ENCODE data around the gene TYMP. TPM values are rescaled to one million over a fixed set of nuclear protein-coding genes. Genes with fewer than 3 reads are reported as not detected.

Gene TYMP
- total and polyA plus RNA-seq, 2 of the 8 experiments (the other 6 are each of a cell fraction or from before 2014, with no cell fraction given) = 0.43 to 0.48 TPM

GRCh38 chr22:50490531-50491308 is 39.1 kb downstream of the TYMP start:
- H2BK12ac ChIP-seq (ENCODE audit: low read depth, low read length) = 0 out of 2 replicates have a peak overlapping the region, but pooled peaks have one; percentile 27
- CTCF ChIA-PET (ENCODE audit: partially characterized antibody) = interaction anchor here (0.6 to 2.3 kb wide), 5 partner anchors 7 to 43 kb away, joined by 3 to 11 read pairs (median 5); no protein-coding TSS in a partner anchor
- no peak overlapping the region for H2AFZ ChIP-seq (ENCODE audit: low read length)
- H3K14ac ChIP-seq (ENCODE audit: insufficient read length) = no peak overlapping the region
- H3K36me3 ChIP-seq (ENCODE audit: control insufficient read depth in 2 of 4, insufficient read depth in 4 of 4, low read length in 3 of 4) = no peaks in the 10 kb centered on the region
- H3K56ac ChIP-seq (replicated peaks; ENCODE audit: insufficient read length, low read depth, low read length) = no peak overlapping the region
- no peaks in the 10 kb centered on the region for H3K23me2 ChIP-seq (ENCODE audit: low read depth, low read length)
- H4K8ac ChIP-seq (ENCODE audit: extremely low read depth, insufficient read depth, low read length) = no peak overlapping the region
- H3K4me1 ChIP-seq (replicated peaks in 1 of 4; ENCODE audit: control insufficient read depth in 3 of 4, insufficient read depth in 4 of 4, low read length in 3 of 4) = no peaks in the 10 kb centered on the region; a peak in 1 of 7 replicates
- WGBS, 2 experiments (ENCODE audit: extremely low coverage in 1 of 2, insufficient coverage in 1 of 2, insufficient read length in 1 of 2, insufficient replicate concordance in 2 of 2, low coverage in 1 of 2, low lambda C conversion rate in 2 of 2, missing lambda C conversion rate in 1 of 2) = 87% methylated on average over 26 of the region's 27 CpGs; no CpG with 5 or more reads in 1 of the 2 experiments
- H3K9me3 ChIP-seq (ENCODE audit: insufficient read depth in 2 of 2, low read depth in 1 of 2, low read length in 1 of 2) = no peaks in the 10 kb centered on the region
- no peaks in the 10 kb centered on the region for H4K20me1 ChIP-seq (replicated peaks in 1 of 2; ENCODE audit: control insufficient read depth in 1 of 2, insufficient read depth in 2 of 2, low read length in 2 of 2)
- no peak overlapping the region for H3K23ac ChIP-seq (ENCODE audit: insufficient read length)
- no peak overlapping the region for H2AK5ac ChIP-seq (ENCODE audit: low read depth, low read length)
- no peak overlapping the region for H3K27ac ChIP-seq (ENCODE audit: low read depth, low read length)
- H3K18ac ChIP-seq (ENCODE audit: extremely low read depth, low read length) = no peak overlapping the region
- H3K4me2 ChIP-seq (ENCODE audit: insufficient read depth in 1 of 2, low read depth in 2 of 2, low read length in 2 of 2) = no peak overlapping the region
- H2BK120ac ChIP-seq (replicated peaks; ENCODE audit: low read depth, low read length) = no peak overlapping the region
- no peaks in the 10 kb centered on the region for H3K79me2 ChIP-seq (ENCODE audit: control insufficient read depth in 1 of 2, insufficient read depth in 2 of 2, low read length in 2 of 2)
- H2BK15ac ChIP-seq (ENCODE audit: low read length) = no peak overlapping the region
- DNase-seq (ENCODE audit: low read depth in 1 of 2, low spot score in 2 of 2) (no peak), FAIRE-seq (no peak)
- POLR2A ChIA-PET (ENCODE audit: partially characterized antibody) = interaction anchor here (0.7 to 0.8 kb wide), 2 partner anchors 12 to 13 kb away, joined by 3 read pairs; no protein-coding TSS in a partner anchor
- H2BK5ac ChIP-seq (ENCODE audit: low read depth, low read length) = no peak overlapping the region
- H3K4ac ChIP-seq (replicated peaks; ENCODE audit: insufficient read length, low read depth, low read length) = no peak overlapping the region
- no peak overlapping the region for H4K5ac ChIP-seq (ENCODE audit: insufficient read length, low read depth, low read length)
- no peak overlapping the region for H3K4me3 ChIP-seq (ENCODE audit: extremely low read depth in 1 of 4, insufficient read depth in 2 of 4, low read depth in 3 of 4, low read length in 4 of 4)
- no peaks in the 10 kb centered on the region for H3K79me1 ChIP-seq (ENCODE audit: low read depth, low read length)
- H2BK20ac ChIP-seq (ENCODE audit: low read length) = no peak overlapping the region
- H4K91ac ChIP-seq (replicated peaks; ENCODE audit: insufficient read length, low read length) = no peak overlapping the region
- no peak overlapping the region for H3K9ac ChIP-seq (replicated peaks in 1 of 4; ENCODE audit: extremely low read depth in 1 of 4, low read depth in 3 of 4, low read length in 3 of 4)
- H3K27me3 ChIP-seq (replicated peaks in 1 of 4; ENCODE audit: control insufficient read depth in 3 of 4, extremely low read depth in 1 of 4, insufficient read depth in 3 of 4, low read length in 3 of 4) = peaks cover 0 to 2% (median 0%) of the 10 kb centered on the region in 4 experiments; a peak in 1 of 7 replicates
- TF ChIP-seq JUN (IDR thresholded peaks at IDR 0.05; ENCODE audit: low read depth, low read length) = no peak
- TF ChIP-seq EZH2 (IDR thresholded peaks at IDR 0.05; ENCODE audit: low read depth, low read length, severe bottlenecking) = no peak
- TF ChIP-seq BRCA1 (IDR thresholded peaks at IDR 0.05; ENCODE audit: low read depth, low read length) = no peak
- no peak for TF ChIP-seq CHD1 (IDR thresholded peaks at IDR 0.05; ENCODE audit: low read depth, low read length)
- TF ChIP-seq TAF1 (IDR thresholded peaks at IDR 0.05; ENCODE audit: low read depth, low read length) = no peak
